Measurements from ENCODE around the gene MAP2K1.

GRCh38 chr15:66394915-66395314 is 8.2 kb downstream of the MAP2K1 start:
- TF ChIP-seq CTCF (IDR thresholded peaks at IDR 0.05) (no peak), POLR2A (IDR thresholded peaks at IDR 0.05) (no peak)
